ENCODE measurements around the gene ATP1B3.

DNA sequence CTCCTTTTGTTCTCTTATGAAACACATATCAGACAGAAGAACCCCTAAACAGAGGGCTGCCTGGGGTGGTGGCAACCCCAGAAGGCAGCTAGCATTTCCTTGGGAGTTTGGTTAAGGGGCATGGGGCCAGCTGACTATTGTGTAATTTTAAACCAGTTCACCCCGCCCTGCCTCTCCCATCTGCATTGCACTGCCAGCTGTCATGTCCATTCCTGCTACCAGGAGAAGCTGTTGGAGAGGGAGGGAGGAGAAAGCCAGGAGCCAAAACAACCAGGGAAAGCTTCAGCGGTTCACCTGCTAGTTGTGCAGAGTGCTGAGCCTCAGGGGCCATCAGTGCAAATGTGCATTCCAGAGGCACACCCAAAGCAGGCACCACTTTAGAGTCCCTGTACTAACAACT, 47.6 kb upstream of the ATP1B3 start:
- TF ChIP-seq, protein P1, sequence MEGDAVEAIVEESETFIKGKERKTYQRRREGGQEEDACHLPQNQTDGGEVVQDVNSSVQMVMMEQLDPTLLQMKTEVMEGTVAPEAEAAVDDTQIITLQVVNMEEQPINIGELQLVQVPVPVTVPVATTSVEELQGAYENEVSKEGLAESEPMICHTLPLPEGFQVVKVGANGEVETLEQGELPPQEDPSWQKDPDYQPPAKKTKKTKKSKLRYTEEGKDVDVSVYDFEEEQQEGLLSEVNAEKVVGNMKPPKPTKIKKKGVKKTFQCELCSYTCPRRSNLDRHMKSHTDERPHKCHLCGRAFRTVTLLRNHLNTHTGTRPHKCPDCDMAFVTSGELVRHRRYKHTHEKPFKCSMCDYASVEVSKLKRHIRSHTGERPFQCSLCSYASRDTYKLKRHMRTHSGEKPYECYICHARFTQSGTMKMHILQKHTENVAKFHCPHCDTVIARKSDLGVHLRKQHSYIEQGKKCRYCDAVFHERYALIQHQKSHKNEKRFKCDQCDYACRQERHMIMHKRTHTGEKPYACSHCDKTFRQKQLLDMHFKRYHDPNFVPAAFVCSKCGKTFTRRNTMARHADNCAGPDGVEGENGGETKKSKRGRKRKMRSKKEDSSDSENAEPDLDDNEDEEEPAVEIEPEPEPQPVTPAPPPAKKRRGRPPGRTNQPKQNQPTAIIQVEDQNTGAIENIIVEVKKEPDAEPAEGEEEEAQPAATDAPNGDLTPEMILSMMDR (IDR thresholded peaks at IDR 0.05 in 2 of 3, conservative IDR thresholded peaks at IDR 0.05 in 1 of 3; ENCODE audit: control insufficient read depth in 2 of 3, extremely low read depth in 1 of 3, insufficient read depth in 1 of 3, low read depth in 3 of 3, low read length in 3 of 3) = no peak
- TF ChIP-seq ASH2L (IDR thresholded peaks at IDR 0.05; ENCODE audit: borderline replicate concordance, low read depth) (no peak), POLR2AphosphoS5 (IDR thresholded peaks at IDR 0.05; ENCODE audit: low read length) (no peak)

All from GM12878 (cell line).